Measurements from ENCODE around the gene DET1.

DNA sequence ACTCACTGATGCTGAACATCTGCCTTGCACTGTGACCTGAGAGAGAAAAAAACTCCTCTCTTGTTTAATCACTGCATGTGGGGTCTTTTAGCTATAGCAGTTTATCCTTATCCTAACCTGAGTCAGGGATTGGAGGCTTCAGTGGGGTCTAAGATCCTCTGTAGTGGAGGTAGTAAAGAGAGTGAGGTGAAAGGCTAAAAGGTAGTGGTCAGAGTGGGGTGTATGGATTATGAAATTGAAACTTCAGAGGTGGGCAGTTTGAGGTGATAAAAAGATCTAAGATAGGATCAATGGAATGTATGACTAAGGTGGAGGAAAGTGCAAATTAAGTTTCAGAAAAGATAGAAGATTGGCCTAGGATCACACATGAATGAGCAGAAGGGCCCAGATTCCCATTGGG is 36.5 kb downstream of the DET1 start:
- TF ChIP-seq EZH2 (IDR thresholded peaks at IDR 0.05; ENCODE audit: borderline replicate concordance, insufficient read depth, low read depth, low read length, poor library complexity, severe bottlenecking) = no peak
- TF ChIP-seq, protein P1, sequence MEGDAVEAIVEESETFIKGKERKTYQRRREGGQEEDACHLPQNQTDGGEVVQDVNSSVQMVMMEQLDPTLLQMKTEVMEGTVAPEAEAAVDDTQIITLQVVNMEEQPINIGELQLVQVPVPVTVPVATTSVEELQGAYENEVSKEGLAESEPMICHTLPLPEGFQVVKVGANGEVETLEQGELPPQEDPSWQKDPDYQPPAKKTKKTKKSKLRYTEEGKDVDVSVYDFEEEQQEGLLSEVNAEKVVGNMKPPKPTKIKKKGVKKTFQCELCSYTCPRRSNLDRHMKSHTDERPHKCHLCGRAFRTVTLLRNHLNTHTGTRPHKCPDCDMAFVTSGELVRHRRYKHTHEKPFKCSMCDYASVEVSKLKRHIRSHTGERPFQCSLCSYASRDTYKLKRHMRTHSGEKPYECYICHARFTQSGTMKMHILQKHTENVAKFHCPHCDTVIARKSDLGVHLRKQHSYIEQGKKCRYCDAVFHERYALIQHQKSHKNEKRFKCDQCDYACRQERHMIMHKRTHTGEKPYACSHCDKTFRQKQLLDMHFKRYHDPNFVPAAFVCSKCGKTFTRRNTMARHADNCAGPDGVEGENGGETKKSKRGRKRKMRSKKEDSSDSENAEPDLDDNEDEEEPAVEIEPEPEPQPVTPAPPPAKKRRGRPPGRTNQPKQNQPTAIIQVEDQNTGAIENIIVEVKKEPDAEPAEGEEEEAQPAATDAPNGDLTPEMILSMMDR (IDR thresholded peaks at IDR 0.05) = no peak
